HCT116 (cell line): ENCODE results near the gene SORCS2. TPM values are rescaled to one million over a fixed set of nuclear protein-coding genes. Genes with fewer than 3 reads are reported as not detected.

Experiments used
- ATAC-seq: fragments of 200-7000 bp; cut with Tn5 transposase; 2 replicates; pipeline ENCODE4 v1.9.1; 2020; ENCODE audit warnings: mild to moderate bottlenecking, moderate library complexity
- BruUV-seq: library from RNA; stranded (reverse); fragments of 400-500 nt; replicated peaks from 2 replicates; lab custom pipeline; 2021; lab: Mats Ljungman, UMichigan
- CTCF ChIA-PET: fragments of 300-600 bp; sonication (Branson Sonifier 250); formaldehyde crosslinking; loops from one replicate; lab custom pipeline; 2021; ENCODE audit warnings: antibody characterized with exemption; lab: Charles Lee
- POLR2A ChIA-PET: fragments of 300-600, 350-600 bp; sonication (Branson Sonifier 250); formaldehyde crosslinking; loops from one replicate; lab custom pipeline; 2021; ENCODE audit warnings: antibody characterized with exemption; lab: Charles Lee
- RAD21 ChIA-PET, 2 experiments: fragments of 300-600 bp; sonication (Branson Sonifier 250); formaldehyde crosslinking; loops; one replicate each; lab custom pipeline; 2023; ENCODE audit warnings: low total read pairs in 2 of 2; ENCODE audit not compliant: uncharacterized antibody in 2 of 2, unreplicated experiment in 2 of 2, low non-redundant PET in 1 of 2; lab: Charles Lee
- DNase-seq: peaks from one replicate; pipeline ENCODE4 v3.0.0-alpha.2; 2010; ENCODE audit warnings: low read depth, low spot score
- H2AFZ ChIP-seq: fragments of 200-600 bp; shearing (Covaris generic), sonication (generic); 2 replicates; pipeline ENCODE4 v1.6.1; 2017; ENCODE audit warnings: low read depth, mixed run types, mixed read lengths, antibody characterized with exemption, low read length; ENCODE audit not compliant: poor library complexity, severe bottlenecking
- H3K27ac ChIP-seq: 2 replicates; pipeline ENCODE4 v1.5.1; 2012; ENCODE audit warnings: low read depth, low read length
- H3K27me3 ChIP-seq: fragments of 200-600 bp; sonication (generic); 2 replicates; pipeline ENCODE4 v1.6.1; 2016; ENCODE audit warnings: mixed run types, low read length, mixed read lengths; ENCODE audit not compliant: insufficient read depth
- H3K36me3 ChIP-seq, 2 experiments: fragments of 200-500 bp in 1 of 2; fragments of 200-600 bp in 1 of 2; sonication (Bioruptor generic) in 1 of 2; sonication (generic) in 1 of 2; 2 replicates each; pipeline versions ENCODE4 v1.5.1 to v1.6.1; 2014 to 2016; ENCODE audit warnings: low read length in 2 of 2, inconsistent platforms in 1 of 2, mixed read lengths in 1 of 2, mixed run types in 1 of 2; ENCODE audit not compliant: insufficient read depth in 2 of 2, control insufficient read depth in 1 of 2
- H3K4me1 ChIP-seq, 2 experiments: fragments of 200-600 bp in 1 of 2; sonication (generic) in 1 of 2; 2 replicates each; pipeline versions ENCODE4 v1.5.1 to v1.6.1; 2012 to 2017; ENCODE audit warnings: low read length in 2 of 2, inconsistent platforms in 1 of 2, mild to moderate bottlenecking in 1 of 2, mixed read lengths in 1 of 2, mixed run types in 1 of 2, moderate library complexity in 1 of 2; ENCODE audit not compliant: insufficient read depth in 2 of 2, control insufficient read depth in 1 of 2
- H3K4me2 ChIP-seq: fragments of 200-600 bp; sonication (generic); 2 replicates; pipeline ENCODE4 v1.6.1; 2017; ENCODE audit warnings: mixed run types, low read length, mixed read lengths
- H3K4me3 ChIP-seq, 2 experiments: fragments of 200-600 bp in 1 of 2; sonication (generic) in 1 of 2; replicated peaks in 1 of 2; 2 replicates each; pipeline ENCODE4 v1.5.1; 2011 to 2016; ENCODE audit warnings: low read length in 2 of 2, control low read depth in 1 of 2, low read depth in 1 of 2, mild to moderate bottlenecking in 1 of 2, mixed read lengths in 1 of 2, mixed run types in 1 of 2
- H3K79me2 ChIP-seq: fragments of 200-600 bp; sonication (generic); 2 replicates; pipeline ENCODE4 v1.6.1; 2017; ENCODE audit warnings: mild to moderate bottlenecking, mixed run types, low read length, moderate library complexity, mixed read lengths; ENCODE audit not compliant: insufficient read depth
- H3K9ac ChIP-seq: fragments of 200-600 bp; sonication (generic); 2 replicates; pipeline ENCODE4 v1.6.1; 2016; ENCODE audit warnings: low read length, mixed read lengths
- H3K9me2 ChIP-seq: fragments of 200-600 bp; sonication (generic), shearing (Covaris generic); 2 replicates; pipeline ENCODE4 v1.6.1; 2017; ENCODE audit warnings: mixed run types, mild to moderate bottlenecking, moderate library complexity; ENCODE audit not compliant: insufficient read depth
- H3K9me3 ChIP-seq, 2 experiments: fragments of 200-500 bp in 1 of 2; fragments of 200-600 bp in 1 of 2; sonication (Bioruptor generic) in 1 of 2; sonication (generic) in 1 of 2; 2 replicates each; pipeline ENCODE4 v1.6.1; 2014 to 2017; ENCODE audit warnings: low read length in 2 of 2, mixed read lengths in 2 of 2, inconsistent platforms in 1 of 2, low read depth in 1 of 2, mild to moderate bottlenecking in 1 of 2, mixed run types in 1 of 2, moderate library complexity in 1 of 2; ENCODE audit not compliant: control insufficient read depth in 1 of 2, insufficient read depth in 1 of 2
- H4K20me1 ChIP-seq: fragments of 200-600 bp; sonication (generic), shearing (Covaris generic); 2 replicates; pipeline ENCODE4 v1.6.1; 2017; ENCODE audit warnings: mixed run types, mild to moderate bottlenecking, moderate library complexity; ENCODE audit not compliant: insufficient read depth
- CBX3 ChIP-seq: IDR thresholded peaks from 2 replicates; pipeline ENCODE4 v1.6.1; 2012; ENCODE audit warnings: low read depth
- CEBPB ChIP-seq: IDR thresholded peaks from 2 replicates; pipeline ENCODE4 v1.6.1; 2012; ENCODE audit warnings: low read depth
- EGR1 ChIP-seq: IDR thresholded peaks from 2 replicates; pipeline ENCODE4 v1.6.1; 2012; ENCODE audit warnings: low read depth
- ELF1 ChIP-seq: IDR thresholded peaks from 2 replicates; pipeline ENCODE4 v1.6.1; 2012; ENCODE audit warnings: low read depth, borderline replicate concordance
- EZH2 ChIP-seq: fragments of 200-600 bp; sonication (generic); IDR thresholded peaks from 2 replicates; pipeline ENCODE4 v1.6.1; 2017; ENCODE audit warnings: antibody characterized with exemption, mixed run types
- EZH2phosphoT487 ChIP-seq: fragments of 200-600 bp; IDR thresholded peaks from 2 replicates; pipeline ENCODE4 v1.6.1; 2018; ENCODE audit warnings: antibody characterized with exemption, borderline replicate concordance
- JUND ChIP-seq: IDR thresholded peaks from 2 replicates; pipeline ENCODE4 v1.6.1; 2012
- POLR2AphosphoS5 ChIP-seq: IDR thresholded peaks from 2 replicates; pipeline ENCODE4 v1.6.1; 2011; ENCODE audit warnings: mild to moderate bottlenecking, low read depth, low read length, moderate library complexity
- RAD21 ChIP-seq: IDR thresholded peaks from 2 replicates; pipeline ENCODE4 v1.6.1; 2012; ENCODE audit warnings: low read depth, mild to moderate bottlenecking
- SIN3A ChIP-seq: IDR thresholded peaks from 2 replicates; pipeline ENCODE4 v1.6.1; 2012; ENCODE audit warnings: low read depth
- SP1 ChIP-seq: IDR thresholded peaks from 2 replicates; pipeline ENCODE4 v1.6.1; 2012; ENCODE audit warnings: low read depth
- TCF7L2 ChIP-seq: IDR thresholded peaks from 2 replicates; pipeline ENCODE4 v1.7.0; 2011; ENCODE audit warnings: borderline replicate concordance, inconsistent platforms; ENCODE audit not compliant: insufficient read depth, insufficient read length; ENCODE audit errors: extremely low read depth
- YY1 ChIP-seq: IDR thresholded peaks from 2 replicates; pipeline ENCODE4 v1.6.1; 2011; ENCODE audit warnings: low read length, low read depth, moderate library complexity, mild to moderate bottlenecking; ENCODE audit not compliant: insufficient replicate concordance; ENCODE audit errors: extremely low read depth
- ZFX ChIP-seq: fragments of 450-650 bp; IDR thresholded peaks from 2 replicates; pipeline ENCODE4 v1.6.1; 2017
- ZNF274 ChIP-seq: fragments of 200-500 bp; sonication (Bioruptor generic); IDR thresholded peaks from 2 replicates; pipeline ENCODE4 v1.6.1; 2014; ENCODE audit warnings: mild to moderate bottlenecking, low read depth, low read length, inconsistent platforms
- intact Hi-C: fragments of 100-400 bp; cut with micrococcal nuclease; formaldehyde crosslinking; loops from 2 replicates; pipeline ENCODE4 v1.10.0; 2022
- total RNA-seq: library from RNA; stranded (reverse); gene quantifications from one replicate; pipeline ENCODE4 v1.2.1, GENCODE V29; 2021; ENCODE audit not compliant: unreplicated experiment
- TF ChIP-seq, protein P1 (sequence below): IDR thresholded peaks from 2 replicates; pipeline ENCODE4 v1.6.1; 2012; ENCODE audit warnings: low read depth
- TF ChIP-seq, protein P2 (sequence below): IDR thresholded peaks from 2 replicates; pipeline ENCODE4 v1.6.1; 2012
- TF ChIP-seq, protein P3 (sequence below): IDR thresholded peaks from 2 replicates; pipeline ENCODE4 v1.6.1; 2012
- TF ChIP-seq, protein P4 (sequence below): IDR thresholded peaks from 2 replicates; pipeline ENCODE4 v1.6.1; 2011; ENCODE audit warnings: mild to moderate bottlenecking, low read length, moderate library complexity; ENCODE audit not compliant: insufficient replicate concordance; ENCODE audit errors: extremely low read depth

SORCS2 gene
- total RNA-seq, 1 experiment from 2014 or later, result 0.37 TPM

DNA sequence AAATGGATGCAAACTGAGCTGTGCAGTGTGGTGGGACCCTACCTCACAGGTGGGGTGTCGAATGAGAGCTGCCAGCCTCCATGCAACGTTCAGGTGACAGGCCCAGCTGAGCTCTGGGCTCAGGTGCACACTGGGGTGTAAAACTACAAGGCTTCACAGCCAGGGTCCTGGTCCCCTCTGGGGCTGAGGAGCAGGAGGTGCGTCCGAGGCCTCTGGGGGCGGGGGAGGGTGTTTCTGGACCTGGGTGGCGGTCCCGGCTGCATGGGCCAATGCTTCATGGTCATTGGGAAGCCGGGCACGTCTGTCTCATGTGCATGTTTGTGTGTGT lies 26.5 kb upstream of the SORCS2 start (continued):
- no peak for TF ChIP-seq SIN3A

DNA sequence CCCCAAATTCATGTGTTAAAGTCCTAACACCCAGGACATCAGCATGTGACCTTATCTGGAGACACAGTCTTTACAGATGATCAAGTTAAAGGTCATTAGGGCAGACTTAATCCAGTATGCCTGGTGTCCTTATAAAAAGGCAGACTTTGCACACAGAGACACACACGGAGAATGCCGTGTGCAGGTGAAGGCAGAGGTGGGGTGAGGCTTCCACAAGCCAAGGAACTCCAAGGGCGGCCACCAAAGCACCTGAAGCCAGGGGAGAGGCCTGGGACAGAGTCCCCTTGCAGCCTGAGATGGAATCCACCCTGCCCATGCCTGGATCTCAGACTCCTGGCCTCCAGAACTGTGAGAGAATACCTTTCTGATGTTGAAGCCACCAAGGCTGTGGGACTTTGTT lies 26.1 kb upstream of the SORCS2 start:
- no peak overlapping the region for H3K4me3 ChIP-seq
- H4K20me1 ChIP-seq, result no peaks in the 10 kb centered on the region
- no peaks in the 10 kb centered on the region for H3K9me3 ChIP-seq
- no peak overlapping the region for H3K27ac ChIP-seq
- H3K4me1 ChIP-seq, result no peaks in the 10 kb centered on the region
- ATAC-seq (no peak), DNase-seq (no peak)
- H3K9ac ChIP-seq, result no peak overlapping the region
- no peaks in the 10 kb centered on the region for H3K27me3 ChIP-seq
- ChIA-PET RAD21 (no interaction called here), POLR2A (no interaction called here), CTCF (no interaction called here)
- TF ChIP-seq RAD21 (no peak), SP1 (no peak), POLR2AphosphoS5 (no peak), CBX3 (no peak), ELF1 (no peak), ZFX (no peak), ZNF274 (no peak), EGR1 (no peak), EZH2phosphoT487 (no peak), EZH2 (no peak), YY1 (no peak), JUND (no peak), TCF7L2 (no peak), CEBPB (no peak)
- TF ChIP-seq, protein P1, sequence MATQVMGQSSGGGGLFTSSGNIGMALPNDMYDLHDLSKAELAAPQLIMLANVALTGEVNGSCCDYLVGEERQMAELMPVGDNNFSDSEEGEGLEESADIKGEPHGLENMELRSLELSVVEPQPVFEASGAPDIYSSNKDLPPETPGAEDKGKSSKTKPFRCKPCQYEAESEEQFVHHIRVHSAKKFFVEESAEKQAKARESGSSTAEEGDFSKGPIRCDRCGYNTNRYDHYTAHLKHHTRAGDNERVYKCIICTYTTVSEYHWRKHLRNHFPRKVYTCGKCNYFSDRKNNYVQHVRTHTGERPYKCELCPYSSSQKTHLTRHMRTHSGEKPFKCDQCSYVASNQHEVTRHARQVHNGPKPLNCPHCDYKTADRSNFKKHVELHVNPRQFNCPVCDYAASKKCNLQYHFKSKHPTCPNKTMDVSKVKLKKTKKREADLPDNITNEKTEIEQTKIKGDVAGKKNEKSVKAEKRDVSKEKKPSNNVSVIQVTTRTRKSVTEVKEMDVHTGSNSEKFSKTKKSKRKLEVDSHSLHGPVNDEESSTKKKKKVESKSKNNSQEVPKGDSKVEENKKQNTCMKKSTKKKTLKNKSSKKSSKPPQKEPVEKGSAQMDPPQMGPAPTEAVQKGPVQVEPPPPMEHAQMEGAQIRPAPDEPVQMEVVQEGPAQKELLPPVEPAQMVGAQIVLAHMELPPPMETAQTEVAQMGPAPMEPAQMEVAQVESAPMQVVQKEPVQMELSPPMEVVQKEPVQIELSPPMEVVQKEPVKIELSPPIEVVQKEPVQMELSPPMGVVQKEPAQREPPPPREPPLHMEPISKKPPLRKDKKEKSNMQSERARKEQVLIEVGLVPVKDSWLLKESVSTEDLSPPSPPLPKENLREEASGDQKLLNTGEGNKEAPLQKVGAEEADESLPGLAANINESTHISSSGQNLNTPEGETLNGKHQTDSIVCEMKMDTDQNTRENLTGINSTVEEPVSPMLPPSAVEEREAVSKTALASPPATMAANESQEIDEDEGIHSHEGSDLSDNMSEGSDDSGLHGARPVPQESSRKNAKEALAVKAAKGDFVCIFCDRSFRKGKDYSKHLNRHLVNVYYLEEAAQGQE, result no peak
- TF ChIP-seq, protein P2, sequence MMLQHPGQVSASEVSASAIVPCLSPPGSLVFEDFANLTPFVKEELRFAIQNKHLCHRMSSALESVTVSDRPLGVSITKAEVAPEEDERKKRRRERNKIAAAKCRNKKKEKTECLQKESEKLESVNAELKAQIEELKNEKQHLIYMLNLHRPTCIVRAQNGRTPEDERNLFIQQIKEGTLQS, result no peak
- TF ChIP-seq, protein P3, sequence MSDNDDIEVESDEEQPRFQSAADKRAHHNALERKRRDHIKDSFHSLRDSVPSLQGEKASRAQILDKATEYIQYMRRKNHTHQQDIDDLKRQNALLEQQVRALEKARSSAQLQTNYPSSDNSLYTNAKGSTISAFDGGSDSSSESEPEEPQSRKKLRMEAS, result no peak
- TF ChIP-seq, protein P4, sequence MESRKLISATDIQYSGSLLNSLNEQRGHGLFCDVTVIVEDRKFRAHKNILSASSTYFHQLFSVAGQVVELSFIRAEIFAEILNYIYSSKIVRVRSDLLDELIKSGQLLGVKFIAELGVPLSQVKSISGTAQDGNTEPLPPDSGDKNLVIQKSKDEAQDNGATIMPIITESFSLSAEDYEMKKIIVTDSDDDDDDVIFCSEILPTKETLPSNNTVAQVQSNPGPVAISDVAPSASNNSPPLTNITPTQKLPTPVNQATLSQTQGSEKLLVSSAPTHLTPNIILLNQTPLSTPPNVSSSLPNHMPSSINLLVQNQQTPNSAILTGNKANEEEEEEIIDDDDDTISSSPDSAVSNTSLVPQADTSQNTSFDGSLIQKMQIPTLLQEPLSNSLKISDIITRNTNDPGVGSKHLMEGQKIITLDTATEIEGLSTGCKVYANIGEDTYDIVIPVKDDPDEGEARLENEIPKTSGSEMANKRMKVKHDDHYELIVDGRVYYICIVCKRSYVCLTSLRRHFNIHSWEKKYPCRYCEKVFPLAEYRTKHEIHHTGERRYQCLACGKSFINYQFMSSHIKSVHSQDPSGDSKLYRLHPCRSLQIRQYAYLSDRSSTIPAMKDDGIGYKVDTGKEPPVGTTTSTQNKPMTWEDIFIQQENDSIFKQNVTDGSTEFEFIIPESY, result no peak
- no peaks in the 10 kb centered on the region for H3K9me2 ChIP-seq
- H3K79me2 ChIP-seq, result no peaks in the 10 kb centered on the region
- no peak overlapping the region for H3K4me2 ChIP-seq
- intact Hi-C loops, result no loop called here
- no TSS peak for BruUV-seq
- H2AFZ ChIP-seq, result no peak overlapping the region
- no peaks in the 10 kb centered on the region for H3K36me3 ChIP-seq
